ENCODE measurements around the gene MARCHF3. TPM values are rescaled to one million over a fixed set of nuclear protein-coding genes. Genes with fewer than 3 reads are reported as not detected.

MARCHF3 gene
- total and polyA plus RNA-seq, 3 experiments from 2014 or later: 1.9 to 2.9 (median 2.5) TPM

DNA sequence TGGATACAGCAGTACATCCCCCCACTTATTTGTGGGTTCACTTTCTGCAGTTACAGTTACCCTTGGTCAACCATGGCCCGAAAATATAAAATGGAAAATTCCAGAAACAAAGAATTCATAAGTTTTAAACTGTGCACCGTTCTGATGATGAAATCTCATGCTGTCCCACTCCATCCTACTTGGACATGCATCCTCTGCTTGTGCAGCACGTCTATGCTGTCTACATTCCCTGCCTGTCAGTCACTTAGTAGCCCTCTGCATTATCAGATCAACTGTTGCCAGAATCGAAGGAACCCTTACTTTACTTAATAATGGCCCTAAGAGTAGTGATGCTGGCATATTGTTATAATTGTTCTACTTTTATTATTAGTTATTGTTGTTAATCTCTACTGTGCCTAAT is 14.6 kb downstream of the MARCHF3 start:
- H3K4me3 Mint-ChIP-seq: no peak overlapping the region
- Histone ChIP-seq H3K9me3 (ENCODE audit: low read length) (no peaks in the 10 kb centered on the region), H3K27me3 (ENCODE audit: insufficient read depth, low read length, poor library complexity, severe bottlenecking) (no peaks in the 10 kb centered on the region), H3K4me1 (ENCODE audit: insufficient read depth, low read length) (peaks cover 12% of the 10 kb centered on the region), H3K4me3 (ENCODE audit: low read length) (no peak overlapping the region), H3K27ac (ENCODE audit: low read depth, low read length) (no peak overlapping the region), H3K36me3 (ENCODE audit: insufficient read depth, low read length) (no peaks in the 10 kb centered on the region)
- H3K36me3 Mint-ChIP-seq: peaks cover 0 to 10% (median 2%) of the 10 kb centered on the region in 3 donors
- CTCF ChIA-PET: no interaction called here
- H3K27ac Mint-ChIP-seq: no peak overlapping the region
- peaks cover 0 to 6% (median 3%) of the 10 kb centered on the region in 3 donors for H3K4me1 Mint-ChIP-seq
- H3K9me3 Mint-ChIP-seq: peaks cover 0 to 2% (median 0%) of the 10 kb centered on the region in 5 donors
- no peak for DNase-seq
- POLR2A ChIA-PET: no interaction called here
- peaks cover 5 to 9% of the 10 kb centered on the region in 2 donors for H3K27me3 Mint-ChIP-seq

- no peak for DNase-seq
- Mint-ChIP-seq H3K27me3 (peaks cover 5 to 9% of the 10 kb centered on the region in 2 donors), H3K4me3 (no peak overlapping the region), H3K27ac (no peak overlapping the region), H3K9me3 (peaks cover 0 to 2% (median 0%) of the 10 kb centered on the region in 5 donors), H3K4me1 (peaks cover 0 to 6% (median 3%) of the 10 kb centered on the region in 3 donors), H3K36me3 (peaks cover 0 to 10% (median 2%) of the 10 kb centered on the region in 3 donors)
- Histone ChIP-seq H3K27ac (ENCODE audit: low read depth, low read length) (no peak overlapping the region), H3K27me3 (ENCODE audit: insufficient read depth, low read length, poor library complexity, severe bottlenecking) (no peaks in the 10 kb centered on the region), H3K36me3 (ENCODE audit: insufficient read depth, low read length) (no peaks in the 10 kb centered on the region), H3K9me3 (ENCODE audit: low read length) (no peaks in the 10 kb centered on the region), H3K4me3 (ENCODE audit: low read length) (no peak overlapping the region), H3K4me1 (ENCODE audit: insufficient read depth, low read length) (peaks cover 12% of the 10 kb centered on the region)
- CTCF ChIA-PET: no interaction called here
- POLR2A ChIA-PET: interaction anchor here (0.6 kb wide), 1 partner anchor 10 kb away, joined by 3 read pairs; no protein-coding TSS in a partner anchor
Observed at GRCh38 chr5:127014573-127014972, 15.8 kb downstream of the MARCHF3 start.

- Mint-ChIP-seq H3K27ac (no peak overlapping the region), H3K36me3 (peaks cover 0 to 10% (median 2%) of the 10 kb centered on the region in 3 donors), H3K4me3 (no peak overlapping the region), H3K27me3 (peaks cover 5 to 9% of the 10 kb centered on the region in 2 donors), H3K4me1 (peaks cover 0 to 6% (median 3%) of the 10 kb centered on the region in 3 donors), H3K9me3 (peaks cover 0 to 2% (median 0%) of the 10 kb centered on the region in 5 donors)
- H3K9me3 ChIP-seq (ENCODE audit: low read length): no peaks in the 10 kb centered on the region
- no peaks in the 10 kb centered on the region for H3K36me3 ChIP-seq (ENCODE audit: insufficient read depth, low read length)
- peaks cover 12% of the 10 kb centered on the region for H3K4me1 ChIP-seq (ENCODE audit: insufficient read depth, low read length)
- no peak for DNase-seq
- H3K27me3 ChIP-seq (ENCODE audit: insufficient read depth, low read length, poor library complexity, severe bottlenecking): no peaks in the 10 kb centered on the region
- H3K27ac ChIP-seq (ENCODE audit: low read depth, low read length): no peak overlapping the region
- ChIA-PET POLR2A (no interaction called here), CTCF (no interaction called here)
- no peak overlapping the region for H3K4me3 ChIP-seq (ENCODE audit: low read length)
Observed at GRCh38 chr5:127013407-127013806, 17.0 kb downstream of the MARCHF3 start.

GRCh38 chr5:127012916-127013315 is 17.4 kb downstream of the MARCHF3 start:
- no peaks in the 10 kb centered on the region for H3K36me3 ChIP-seq (ENCODE audit: insufficient read depth, low read length)
- H3K9me3 ChIP-seq (ENCODE audit: low read length): no peaks in the 10 kb centered on the region
- no peak overlapping the region for H3K27ac ChIP-seq (ENCODE audit: low read depth, low read length)
- H3K27me3 ChIP-seq (ENCODE audit: insufficient read depth, low read length, poor library complexity, severe bottlenecking): no peaks in the 10 kb centered on the region
- Mint-ChIP-seq H3K4me3 (no peak overlapping the region), H3K4me1 (peaks cover 0 to 6% (median 3%) of the 10 kb centered on the region in 3 donors), H3K9me3 (peaks cover 0 to 2% (median 0%) of the 10 kb centered on the region in 5 donors), H3K27me3 (peaks cover 5 to 9% of the 10 kb centered on the region in 2 donors), H3K36me3 (peaks cover 0 to 10% (median 2%) of the 10 kb centered on the region in 3 donors), H3K27ac (no peak overlapping the region)
- CTCF ChIA-PET: no interaction called here
- H3K4me3 ChIP-seq (ENCODE audit: low read length): no peak overlapping the region
- peaks cover 12% of the 10 kb centered on the region for H3K4me1 ChIP-seq (ENCODE audit: insufficient read depth, low read length)
- no peak for DNase-seq
- POLR2A ChIA-PET: no interaction called here

DNA sequence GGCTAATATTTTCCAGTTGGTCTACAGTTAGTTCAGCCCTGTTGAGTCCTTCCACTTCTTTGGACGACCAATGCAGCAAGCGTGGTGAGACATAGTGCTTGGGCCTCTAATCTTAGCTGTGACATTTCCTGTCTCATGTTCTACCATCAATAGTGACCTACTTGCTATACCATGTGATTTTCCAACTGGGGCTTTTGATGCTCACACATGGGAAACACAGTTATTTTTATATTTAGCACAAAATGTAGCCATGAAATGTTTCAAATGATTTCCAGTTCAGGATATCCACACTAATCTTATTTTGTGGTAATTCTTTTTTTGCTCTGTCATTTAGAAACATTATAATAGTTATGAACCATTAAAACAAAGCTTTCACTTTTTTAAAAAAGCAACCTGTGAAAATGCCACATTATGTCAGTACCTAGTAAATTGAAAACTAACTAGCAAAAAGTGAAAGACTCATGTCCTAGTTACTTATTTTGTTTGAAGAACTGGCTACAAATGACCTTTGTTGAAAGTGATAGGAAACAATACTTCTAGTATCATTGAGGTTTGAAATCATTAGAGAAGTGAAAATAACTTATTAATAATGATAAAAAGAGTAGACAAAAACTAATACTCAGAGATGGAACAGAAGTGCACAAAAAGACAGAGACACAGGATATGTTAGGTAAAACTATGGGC is 18.3 kb downstream of the MARCHF3 start:
- peaks cover 0 to 6% (median 3%) of the 10 kb centered on the region in 3 donors for H3K4me1 Mint-ChIP-seq
- Histone ChIP-seq H3K27ac (ENCODE audit: low read depth, low read length) (no peak overlapping the region), H3K9me3 (ENCODE audit: low read length) (no peaks in the 10 kb centered on the region), H3K36me3 (ENCODE audit: insufficient read depth, low read length) (no peaks in the 10 kb centered on the region), H3K27me3 (ENCODE audit: insufficient read depth, low read length, poor library complexity, severe bottlenecking) (no peaks in the 10 kb centered on the region), H3K4me3 (ENCODE audit: low read length) (no peak overlapping the region), H3K4me1 (ENCODE audit: insufficient read depth, low read length) (peaks cover 12% of the 10 kb centered on the region)
- no peak overlapping the region for H3K4me3 Mint-ChIP-seq
- no peak overlapping the region for H3K27ac Mint-ChIP-seq
- peaks cover 5 to 9% of the 10 kb centered on the region in 2 donors for H3K27me3 Mint-ChIP-seq
- H3K36me3 Mint-ChIP-seq: peaks cover 0 to 6% (median 2%) of the 10 kb centered on the region in 3 donors
- ChIA-PET POLR2A (no interaction called here), CTCF (no interaction called here)
- no peak for DNase-seq
- H3K9me3 Mint-ChIP-seq: peaks cover 0 to 2% (median 0%) of the 10 kb centered on the region in 5 donors

- no peaks in the 10 kb centered on the region for H3K9me3 ChIP-seq (ENCODE audit: low read length)
- no peak overlapping the region for H3K4me3 Mint-ChIP-seq
- H3K36me3 Mint-ChIP-seq: no peaks in the 10 kb centered on the region
- no peaks in the 10 kb centered on the region for H3K27me3 ChIP-seq (ENCODE audit: insufficient read depth, low read length, poor library complexity, severe bottlenecking)
- CTCF ChIA-PET: interaction anchor here (1.0 kb wide), 1 partner anchor 9 kb away, joined by 3 read pairs; no protein-coding TSS in a partner anchor
- no peak overlapping the region for H3K27ac ChIP-seq (ENCODE audit: low read depth, low read length)
- H3K9me3 Mint-ChIP-seq: no peaks in the 10 kb centered on the region
- no peaks in the 10 kb centered on the region for H3K36me3 ChIP-seq (ENCODE audit: insufficient read depth, low read length)
- H3K4me1 ChIP-seq (ENCODE audit: insufficient read depth, low read length): peaks cover 12% of the 10 kb centered on the region
- POLR2A ChIA-PET: no interaction called here
- DNase-seq: no peak
- no peak overlapping the region for H3K27ac Mint-ChIP-seq
- peaks cover 0 to 4% of the 10 kb centered on the region in 2 donors for H3K27me3 Mint-ChIP-seq
- no peak overlapping the region for H3K4me3 ChIP-seq (ENCODE audit: low read length)
- H3K4me1 Mint-ChIP-seq: peaks cover 0 to 6% (median 3%) of the 10 kb centered on the region in 3 donors
Observed at GRCh38 chr5:127011153-127011552, 19.2 kb downstream of the MARCHF3 start.

GRCh38 chr5:127010362-127010761 is 20.0 kb downstream of the MARCHF3 start:
- CTCF ChIA-PET: interaction anchor here (1.0 kb wide), 1 partner anchor 10 kb away, joined by 3 read pairs; no protein-coding TSS in a partner anchor
- Histone ChIP-seq H3K36me3 (ENCODE audit: insufficient read depth, low read length) (no peaks in the 10 kb centered on the region), H3K4me1 (ENCODE audit: insufficient read depth, low read length) (peaks cover 12% of the 10 kb centered on the region), H3K27ac (ENCODE audit: low read depth, low read length) (no peak overlapping the region), H3K4me3 (ENCODE audit: low read length) (no peak overlapping the region), H3K9me3 (ENCODE audit: low read length) (no peaks in the 10 kb centered on the region), H3K27me3 (ENCODE audit: insufficient read depth, low read length, poor library complexity, severe bottlenecking) (no peaks in the 10 kb centered on the region)
- H3K4me3 Mint-ChIP-seq: no peak overlapping the region
- H3K27me3 Mint-ChIP-seq: peaks cover 0 to 4% of the 10 kb centered on the region in 2 donors
- POLR2A ChIA-PET: no interaction called here
- H3K27ac Mint-ChIP-seq: no peak overlapping the region
- no peak for DNase-seq
- peaks cover 0 to 6% (median 3%) of the 10 kb centered on the region in 3 donors for H3K4me1 Mint-ChIP-seq
- H3K36me3 Mint-ChIP-seq: no peaks in the 10 kb centered on the region
- no peaks in the 10 kb centered on the region for H3K9me3 Mint-ChIP-seq

- H3K4me3 Mint-ChIP-seq: no peak overlapping the region
- H3K4me1 Mint-ChIP-seq: peaks cover 0 to 6% (median 3%) of the 10 kb centered on the region in 3 donors
- no peaks in the 10 kb centered on the region for H3K27me3 Mint-ChIP-seq
- no peaks in the 10 kb centered on the region for H3K36me3 Mint-ChIP-seq
- Histone ChIP-seq H3K4me1 (ENCODE audit: insufficient read depth, low read length) (peaks cover 12% of the 10 kb centered on the region), H3K27ac (ENCODE audit: low read depth, low read length) (no peak overlapping the region), H3K9me3 (ENCODE audit: low read length) (no peaks in the 10 kb centered on the region), H3K4me3 (ENCODE audit: low read length) (no peak overlapping the region), H3K36me3 (ENCODE audit: insufficient read depth, low read length) (no peaks in the 10 kb centered on the region), H3K27me3 (ENCODE audit: insufficient read depth, low read length, poor library complexity, severe bottlenecking) (no peaks in the 10 kb centered on the region)
- H3K9me3 Mint-ChIP-seq: no peaks in the 10 kb centered on the region
- no peak for DNase-seq
- H3K27ac Mint-ChIP-seq: no peak overlapping the region
- ChIA-PET CTCF (no interaction called here), POLR2A (no interaction called here)
Observed at GRCh38 chr5:127009784-127010183, 20.6 kb downstream of the MARCHF3 start.
